DOHH2 (cell line): Measurements from ENCODE around the gene PCDHGB5.

ENCODE experiments used
- H3F3A ChIP-seq: fragments of 200-600 bp; sonication (generic), shearing (Covaris generic); 2 replicates; pipeline ENCODE4 v1.6.0; 2016; ENCODE audit warnings: antibody characterized with exemption, mild to moderate bottlenecking; ENCODE audit not compliant: control insufficient read depth, insufficient read depth
- H3K27ac ChIP-seq: fragments of 200-600 bp; sonication (generic); 2 replicates; pipeline ENCODE4 v1.5.1; 2014; ENCODE audit warnings: low read depth, mild to moderate bottlenecking, low read length, moderate library complexity
- H3K27me3 ChIP-seq: fragments of 200-600 bp; sonication (generic); 2 replicates; pipeline ENCODE4 v1.6.1; 2014; ENCODE audit warnings: mild to moderate bottlenecking, low read length, mixed read lengths; ENCODE audit not compliant: control insufficient read depth
- H3K36me3 ChIP-seq: fragments of 200-600 bp; sonication (generic); 2 replicates; pipeline ENCODE4 v1.6.1; 2014; ENCODE audit warnings: mild to moderate bottlenecking, low read length, moderate library complexity, mixed read lengths; ENCODE audit not compliant: control insufficient read depth
- H3K4me1 ChIP-seq: fragments of 200-600 bp; sonication (generic); 2 replicates; pipeline ENCODE4 v1.6.1; 2014; ENCODE audit warnings: mild to moderate bottlenecking, low read length, mixed read lengths; ENCODE audit not compliant: control insufficient read depth
- H3K4me2 ChIP-seq: fragments of 200-600 bp; sonication (generic); 2 replicates; pipeline ENCODE4 v1.6.0; 2014; ENCODE audit warnings: mild to moderate bottlenecking, low read length, moderate library complexity
- H3K4me3 ChIP-seq: fragments of 200-600 bp; sonication (generic); 2 replicates; pipeline ENCODE4 v1.5.1; 2014; ENCODE audit warnings: mild to moderate bottlenecking, low read length, mixed read lengths
- H3K79me2 ChIP-seq: fragments of 200-600 bp; sonication (generic); 2 replicates; pipeline ENCODE4 v1.6.1; 2014; ENCODE audit warnings: mild to moderate bottlenecking, low read length, mixed read lengths; ENCODE audit not compliant: control insufficient read depth
- H3K9me2 ChIP-seq: fragments of 200-600 bp; sonication (generic); replicated peaks from 2 replicates; pipeline ENCODE4 v1.6.1; 2014; ENCODE audit warnings: mild to moderate bottlenecking, low read length, mixed read lengths; ENCODE audit not compliant: control insufficient read depth
- H3K9me3 ChIP-seq: fragments of 200-600 bp; sonication (generic); 2 replicates; pipeline ENCODE4 v1.6.1; 2014; ENCODE audit warnings: antibody characterized with exemption, low read length, mixed read lengths; ENCODE audit not compliant: control insufficient read depth, insufficient read depth
- H4K20me1 ChIP-seq: fragments of 200-600 bp; sonication (generic); 2 replicates; pipeline ENCODE4 v1.6.0; 2014; ENCODE audit warnings: low read depth, mild to moderate bottlenecking, antibody characterized with exemption, low read length, moderate library complexity; ENCODE audit not compliant: control insufficient read depth, insufficient read depth
- EZH2phosphoT487 ChIP-seq: fragments of 200-600 bp; sonication (generic); IDR thresholded peaks from 2 replicates; pipeline ENCODE4 v1.6.1; 2017; ENCODE audit warnings: borderline replicate concordance, mild to moderate bottlenecking, antibody characterized with exemption, low read length, moderate library complexity, mixed read lengths
- TF ChIP-seq, protein P1 (sequence below): fragments of 200-600 bp; sonication (generic); IDR thresholded peaks from one replicate; pipeline ENCODE4 v1.5.1; 2014; ENCODE audit warnings: antibody characterized with exemption, mild to moderate bottlenecking, low read depth, low read length; ENCODE audit not compliant: poor library complexity, severe bottlenecking

Gene PCDHGB5

GRCh38 chr5:141419074-141419880, 21.5 kb downstream of the PCDHGB5 start:
- Histone ChIP-seq H3K36me3 (peaks cover 5% of the 10 kb centered on the region; the same call in 1 of the 2 replicates), H4K20me1 (no peaks in the 10 kb centered on the region), H3K4me2 (no peak overlapping the region), H3K79me2 (no peaks in the 10 kb centered on the region), H3K4me3 (no peak overlapping the region), H3K9me3 (peaks cover 45% of the 10 kb centered on the region; the same call in 1 of the 2 replicates), H3K27ac (no peak overlapping the region), H3F3A (no peaks in the 10 kb centered on the region), H3K4me1 (0 out of 2 replicates have a peak, but pooled peaks cover 3% of the 10 kb centered on the region), H3K9me2 (no peaks in the 10 kb centered on the region), H3K27me3 (no peaks in the 10 kb centered on the region)
- no peak for TF ChIP-seq EZH2phosphoT487
- TF ChIP-seq, protein P1, sequence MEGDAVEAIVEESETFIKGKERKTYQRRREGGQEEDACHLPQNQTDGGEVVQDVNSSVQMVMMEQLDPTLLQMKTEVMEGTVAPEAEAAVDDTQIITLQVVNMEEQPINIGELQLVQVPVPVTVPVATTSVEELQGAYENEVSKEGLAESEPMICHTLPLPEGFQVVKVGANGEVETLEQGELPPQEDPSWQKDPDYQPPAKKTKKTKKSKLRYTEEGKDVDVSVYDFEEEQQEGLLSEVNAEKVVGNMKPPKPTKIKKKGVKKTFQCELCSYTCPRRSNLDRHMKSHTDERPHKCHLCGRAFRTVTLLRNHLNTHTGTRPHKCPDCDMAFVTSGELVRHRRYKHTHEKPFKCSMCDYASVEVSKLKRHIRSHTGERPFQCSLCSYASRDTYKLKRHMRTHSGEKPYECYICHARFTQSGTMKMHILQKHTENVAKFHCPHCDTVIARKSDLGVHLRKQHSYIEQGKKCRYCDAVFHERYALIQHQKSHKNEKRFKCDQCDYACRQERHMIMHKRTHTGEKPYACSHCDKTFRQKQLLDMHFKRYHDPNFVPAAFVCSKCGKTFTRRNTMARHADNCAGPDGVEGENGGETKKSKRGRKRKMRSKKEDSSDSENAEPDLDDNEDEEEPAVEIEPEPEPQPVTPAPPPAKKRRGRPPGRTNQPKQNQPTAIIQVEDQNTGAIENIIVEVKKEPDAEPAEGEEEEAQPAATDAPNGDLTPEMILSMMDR, result no peak

GRCh38 chr5:141420855-141421488, 23.2 kb downstream of the PCDHGB5 start, which contains the start of gene PCDHGA11:
Gene PCDHGA11, plus strand, starts transcription at chr5:141421051. Its CDS starts 177 bp downstream, at chr5:141421228.
- Histone ChIP-seq H3K79me2 (no peaks in the 10 kb centered on the region), H3K4me2 (peak within 1 kb of the TSS; percentile 58), H3K36me3 (peaks cover 4% of the 10 kb centered on the region; the same call in 1 of the 2 replicates), H3K4me3 (peak within 1 kb of the TSS; percentile 64), H3K27ac (no peak within 1 kb of the TSS), H3K9me2 (no peaks in the 10 kb centered on the region), H3F3A (no peaks in the 10 kb centered on the region; the same call in 1 of the 2 replicates), H3K4me1 (0 out of 2 replicates have a peak, but pooled peaks cover 3% of the 10 kb centered on the region), H3K27me3 (no peaks in the 10 kb centered on the region), H4K20me1 (no peaks in the 10 kb centered on the region), H3K9me3 (peaks cover 43% of the 10 kb centered on the region; the same call in 1 of the 2 replicates)
- TF ChIP-seq EZH2phosphoT487, result no peak
- TF ChIP-seq, protein P1, result peak; percentile 68

DNA sequence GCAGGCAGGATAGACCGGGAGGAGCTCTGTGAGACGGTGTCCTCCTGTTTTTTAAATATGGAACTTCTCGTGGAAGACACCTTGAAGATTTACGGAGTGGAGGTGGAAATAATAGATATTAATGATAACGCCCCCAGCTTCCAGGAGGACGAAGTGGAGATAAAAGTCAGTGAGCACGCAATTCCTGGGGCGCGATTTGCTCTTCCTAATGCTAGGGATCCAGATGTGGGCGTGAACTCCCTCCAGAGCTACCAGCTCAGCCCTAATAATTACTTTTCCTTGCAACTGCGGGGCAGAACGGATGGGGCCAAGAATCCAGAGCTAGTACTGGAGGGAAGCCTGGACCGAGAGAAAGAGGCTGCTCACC, 23.7 kb downstream of the PCDHGB5 start:
- no peak for TF ChIP-seq EZH2phosphoT487
- TF ChIP-seq, protein P1, result no peak
- Histone ChIP-seq H3K9me3 (peaks cover 43% of the 10 kb centered on the region; the same call in 1 of the 2 replicates), H3K27ac (no peak overlapping the region), H3K36me3 (peaks cover 4% of the 10 kb centered on the region; the same call in 1 of the 2 replicates), H3K27me3 (no peaks in the 10 kb centered on the region), H3K79me2 (no peaks in the 10 kb centered on the region), H3K4me2 (peak overlapping the region; percentile 58), H3F3A (no peaks in the 10 kb centered on the region; the same call in 1 of the 2 replicates), H3K9me2 (no peaks in the 10 kb centered on the region), H4K20me1 (no peaks in the 10 kb centered on the region), H3K4me3 (peak overlapping the region; percentile 64), H3K4me1 (0 out of 2 replicates have a peak, but pooled peaks cover 3% of the 10 kb centered on the region)
